SK-N-SH (cell line): Measurements from ENCODE around the gene UCHL1. TPM values are rescaled to one million over a fixed set of nuclear protein-coding genes. Genes with fewer than 3 reads are reported as not detected.
"Not testable (repeated sequence)": the region's sequence is repeated elsewhere in the genome, so short reads cannot be mapped to it uniquely, and the experiment has no call there.

Experiments used
- CTCF ChIA-PET: fragments of 300-600, 350-600 bp; formaldehyde crosslinking; extraction: SDS; loops from one replicate; lab custom pipeline; 2021; lab: Yijun Ruan, JAX
- POLR2A ChIA-PET: fragments of 350-600 bp; sonication (Branson Sonifier 250); formaldehyde crosslinking; extraction: SDS; loops from one replicate; lab custom pipeline; 2020; ENCODE audit warnings: antibody characterized with exemption, inconsistent platforms; lab: Yijun Ruan, JAX
- DNase-seq: peaks from one replicate; pipeline ENCODE4 v3.0.0; 2012
- H2AFZ ChIP-seq: fragments of 200-600 bp; sonication (generic); 2 replicates; pipeline ENCODE4 v1.8.1; 2016; ENCODE audit warnings: antibody characterized with exemption, mild to moderate bottlenecking, low read depth
- H3F3A ChIP-seq: fragments of 200-600 bp; sonication (generic); replicated peaks from 2 replicates; pipeline ENCODE3; 2016; ENCODE audit warnings: antibody characterized with exemption, mild to moderate bottlenecking; ENCODE audit not compliant: insufficient read depth
- H3K27ac ChIP-seq, 2 experiments: fragments of 200-500 bp in 1 of 2; fragments of 200-600 bp in 1 of 2; sonication (Bioruptor generic) in 1 of 2; sonication (generic), shearing (Covaris generic) in 1 of 2; 2 replicates each; pipeline versions ENCODE4 v1.5.1 to v1.6.1; 2014 to 2016; ENCODE audit warnings: low read depth in 2 of 2, inconsistent platforms in 1 of 2, low read length in 1 of 2, mild to moderate bottlenecking in 1 of 2, mixed read lengths in 1 of 2
- H3K27me3 ChIP-seq: fragments of 200-600 bp; sonication (generic), shearing (Covaris generic); 2 replicates; pipeline ENCODE4 v1.6.1; 2016; ENCODE audit warnings: mixed run types; ENCODE audit not compliant: insufficient read depth
- H3K36me3 ChIP-seq, 2 experiments: fragments of 200-500 bp in 1 of 2; fragments of 200-600 bp in 1 of 2; sonication (Bioruptor generic) in 1 of 2; sonication (generic) in 1 of 2; replicated peaks in 1 of 2; 2 replicates each; pipeline versions ENCODE3 to v1.5.1; 2014 to 2016; ENCODE audit warnings: low read length in 1 of 2, mild to moderate bottlenecking in 1 of 2; ENCODE audit not compliant: insufficient read depth in 2 of 2, control insufficient read depth in 1 of 2
- H3K4me1 ChIP-seq, 2 experiments: fragments of 200-500 bp in 1 of 2; fragments of 200-600 bp in 1 of 2; sonication (Bioruptor generic) in 1 of 2; sonication (generic), shearing (Covaris generic) in 1 of 2; 2 replicates each; pipeline versions ENCODE4 v1.5.1 to v1.6.1; 2014 to 2016; ENCODE audit warnings: low read depth in 1 of 2, low read length in 1 of 2, mixed run types in 1 of 2; ENCODE audit not compliant: insufficient read depth in 2 of 2, control insufficient read depth in 1 of 2
- H3K4me2 ChIP-seq: fragments of 200-600 bp; sonication (generic), shearing (Covaris generic); 2 replicates; pipeline ENCODE4 v1.6.1; 2017; ENCODE audit warnings: mixed run types
- H3K4me3 ChIP-seq, 2 experiments: fragments of 200-500 bp in 1 of 2; fragments of 200-600 bp in 1 of 2; sonication (Bioruptor generic) in 1 of 2; sonication (generic), shearing (Covaris generic) in 1 of 2; 2 replicates each; pipeline versions ENCODE4 v1.5.1 to v1.8.1; 2014 to 2016; ENCODE audit warnings: low read depth in 2 of 2, inconsistent platforms in 1 of 2, low read length in 1 of 2, mild to moderate bottlenecking in 1 of 2, mixed read lengths in 1 of 2, moderate library complexity in 1 of 2
- H3K79me2 ChIP-seq: fragments of 200-600 bp; sonication (generic); 2 replicates; pipeline ENCODE4 v1.8.1; 2017; ENCODE audit warnings: mild to moderate bottlenecking; ENCODE audit not compliant: insufficient read depth
- H3K9ac ChIP-seq: fragments of 200-600 bp; sonication (generic); 2 replicates; pipeline ENCODE4 v1.6.1; 2017; ENCODE audit warnings: mixed run types
- H3K9me2 ChIP-seq: fragments of 200-600 bp; sonication (generic); 2 replicates; pipeline ENCODE4 v1.6.1; 2017; ENCODE audit warnings: mixed run types
- H3K9me3 ChIP-seq: fragments of 200-600 bp; sonication (generic); 2 replicates; pipeline ENCODE4 v1.6.1; 2017; ENCODE audit warnings: mixed run types, mild to moderate bottlenecking, moderate library complexity
- H4K20me1 ChIP-seq: fragments of 200-600 bp; sonication (generic); 2 replicates; pipeline ENCODE4 v1.6.1; 2017; ENCODE audit warnings: mild to moderate bottlenecking, mixed run types; ENCODE audit not compliant: insufficient read depth
- CHD2 ChIP-seq: fragments of 150-350 bp; IDR thresholded peaks from 2 replicates; pipeline ENCODE4 v1.6.1; 2018; ENCODE audit warnings: low read length; ENCODE audit not compliant: partially characterized antibody
- CTCF ChIP-seq: fragments of 200-600 bp; sonication (generic); IDR thresholded peaks from 2 replicates; pipeline ENCODE4 v1.6.1; 2017; ENCODE audit warnings: antibody characterized with exemption, mild to moderate bottlenecking, moderate library complexity
- EP300 ChIP-seq, 2 experiments: IDR thresholded peaks; 2 replicates each; pipeline versions ENCODE4 v1.4.0 to v1.6.1; 2012; ENCODE audit warnings: borderline replicate concordance in 1 of 2, low read depth in 1 of 2, low read length in 1 of 2
- FOSL2 ChIP-seq: IDR thresholded peaks from 2 replicates; pipeline ENCODE4 v1.4.0; 2012; ENCODE audit warnings: low read depth, mild to moderate bottlenecking, moderate library complexity, borderline replicate concordance
- FOXJ3 ChIP-seq: sonication (generic); formaldehyde crosslinking; IDR thresholded peaks from 2 replicates; pipeline ENCODE4 v1.5.1; 2020; ENCODE audit warnings: mild to moderate bottlenecking, missing genetic modification reagents
- FOXM1 ChIP-seq: IDR thresholded peaks from 2 replicates; pipeline ENCODE4 v1.4.0; 2012; ENCODE audit warnings: low read depth, mild to moderate bottlenecking
- GABPA ChIP-seq: IDR thresholded peaks from 2 replicates; pipeline ENCODE4 v1.4.0; 2012; ENCODE audit warnings: low read depth, mild to moderate bottlenecking
- GATA2 ChIP-seq: sonication (generic); formaldehyde crosslinking; IDR thresholded peaks from 2 replicates; pipeline ENCODE4 v1.5.0; 2020; ENCODE audit warnings: mild to moderate bottlenecking, missing genetic modification reagents
- JUND ChIP-seq: IDR thresholded peaks from 2 replicates; pipeline ENCODE4 v1.4.0; 2012
- MAX ChIP-seq: IDR thresholded peaks from 2 replicates; pipeline ENCODE4 v1.4.0; 2012; ENCODE audit warnings: low read depth
- MEF2A ChIP-seq: IDR thresholded peaks from 2 replicates; pipeline ENCODE4 v1.4.0; 2012; ENCODE audit warnings: low read depth, borderline replicate concordance
- NRF1 ChIP-seq: IDR thresholded peaks from 2 replicates; pipeline ENCODE4 v1.6.1; 2012; ENCODE audit warnings: low read depth, mild to moderate bottlenecking, low read length
- RCOR1 ChIP-seq: fragments of 150-350 bp; IDR thresholded peaks from 2 replicates; pipeline ENCODE4 v1.6.1; 2017; ENCODE audit warnings: antibody characterized with exemption, low read length
- RFX5 ChIP-seq: IDR thresholded peaks from 2 replicates; pipeline ENCODE4 v1.6.1; 2012; ENCODE audit warnings: mild to moderate bottlenecking, improper control_type of control experiment, low read length
- RXRA ChIP-seq: IDR thresholded peaks from 2 replicates; pipeline ENCODE4 v1.4.0; 2012; ENCODE audit warnings: low read depth, mild to moderate bottlenecking, borderline replicate concordance
- TCF12 ChIP-seq: IDR thresholded peaks from 2 replicates; pipeline ENCODE4 v1.4.0; 2012
- TEAD4 ChIP-seq: IDR thresholded peaks from 2 replicates; pipeline ENCODE4 v1.4.0; 2012; ENCODE audit warnings: mild to moderate bottlenecking, borderline replicate concordance; ENCODE audit not compliant: insufficient read depth
- USF1 ChIP-seq: IDR thresholded peaks from 2 replicates; pipeline ENCODE4 v1.4.0; 2012; ENCODE audit warnings: low read depth, borderline replicate concordance
- YY1 ChIP-seq: IDR thresholded peaks from 2 replicates; pipeline ENCODE4 v1.4.0; 2012; ENCODE audit warnings: low read depth, mild to moderate bottlenecking
- WGBS: methylation state at CpG from one replicate; pipeline ENCODE4 v1.1.6; 2017; ENCODE audit warnings: low lambda C conversion rate; 5-methylcytosine and 5-hydroxymethylcytosine counted together
- polyA plus RNA-seq, 3 experiments: library from polyadenylated mRNA; depleted of rRNA; stranded (reverse); fragments of >200 nt; gene quantifications; 2 replicates each; pipeline ENCODE4 v1.2.3, GENCODE V29; 2012

Gene UCHL1
- polyA plus RNA-seq, 1 of the 3 experiments (the other 2 are of a cell fraction), result 1,518 TPM

GRCh38 chr4:41308398-41308797 is 51.7 kb downstream of the UCHL1 start:
- Histone ChIP-seq H3K9ac (no peak overlapping the region), H3K79me2 (no peaks in the 10 kb centered on the region), H3K4me3 (no peak overlapping the region), H3K27me3 (no peaks in the 10 kb centered on the region), H3K36me3 (no peaks in the 10 kb centered on the region), H3K27ac (no peak overlapping the region), H3F3A (no peaks in the 10 kb centered on the region), H3K4me2 (no peak overlapping the region), H3K9me3 (no peaks in the 10 kb centered on the region), H3K4me1 (no peaks in the 10 kb centered on the region), H2AFZ (no peak overlapping the region), H4K20me1 (no peaks in the 10 kb centered on the region), H3K9me2 (no peaks in the 10 kb centered on the region)
- DNase-seq, result no peak
- ChIA-PET CTCF (interaction anchor here (1.0 to 1.1 kb wide), 2 partner anchors 10 to 12 kb away, joined by 3 read pairs; no protein-coding TSS in a partner anchor), POLR2A (no interaction called here)
- TF ChIP-seq FOXJ3 (CRISPR knock-in tag) (no peak), RFX5 (no peak), USF1 (no peak), GABPA (no peak), RCOR1 (no peak), TEAD4 (no peak), FOXM1 (no peak), FOSL2 (no peak), MAX (no peak), CTCF (no peak), CHD2 (no peak), EP300 (IDR thresholded peaks at IDR 0.05; ENCODE audit: borderline replicate concordance in 1 of 2, low read depth in 1 of 2, low read length in 1 of 2) (no peak), NRF1 (no peak), JUND (no peak), GATA2 (CRISPR knock-in tag) (no peak), RXRA (no peak), TCF12 (no peak), YY1 (no peak), MEF2A (no peak)
- whole genome bisulfite sequencing, result 19% methylated on average over 2 of the region's 2 CpGs

GRCh38 chr4:41315426-41315825 is 58.7 kb downstream of the UCHL1 start:
- H3K9me3 ChIP-seq, H3K27ac ChIP-seq, H3K4me2 ChIP-seq, H3K27me3 ChIP-seq, H2AFZ ChIP-seq, DNase-seq, CTCF ChIA-PET, H3K9ac ChIP-seq, H3K4me3 ChIP-seq, H3K4me1 ChIP-seq, POLR2A ChIA-PET, H3K36me3 ChIP-seq, H3K79me2 ChIP-seq, H3F3A ChIP-seq, H3K9me2 ChIP-seq, H4K20me1 ChIP-seq: not testable (repeated sequence)
- 91% methylated on average over 14 of the region's 14 CpGs for WGBS
